HEK293 (cell line): ENCODE data around the gene TBX4.

Experiments used
- CTCF ChIA-PET: fragments of 350-600 bp; formaldehyde crosslinking; extraction: SDS; loops from one replicate; lab custom pipeline; 2021; ENCODE audit warnings: antibody characterized with exemption; lab: Yijun Ruan, JAX
- POLR2A ChIA-PET: fragments of 300-600 bp; formaldehyde crosslinking; extraction: SDS; loops from one replicate; lab custom pipeline; 2020; ENCODE audit warnings: antibody characterized with exemption, inconsistent platforms; lab: Yijun Ruan, JAX
- H3K27ac ChIP-seq: fragments of 200-500 bp; sonication (Bioruptor generic); 2 replicates; pipeline ENCODE4 v1.5.1; 2014; ENCODE audit warnings: low read depth, low read length, control low read depth, inconsistent platforms; ENCODE audit errors: extremely low read depth
- H3K36me3 ChIP-seq, 2 experiments: fragments of 200-500 bp in 1 of 2; sonication (Bioruptor generic) in 1 of 2; 1 replicate in 1 of 2; 2 replicates in 1 of 2; pipeline ENCODE4 v1.5.1; 2014 to 2017; ENCODE audit warnings: inconsistent platforms in 2 of 2, low read length in 2 of 2; ENCODE audit not compliant: control insufficient read depth in 2 of 2, insufficient read depth in 1 of 2
- H3K4me1 ChIP-seq: fragments of 200-500 bp; sonication (Bioruptor generic); 2 replicates; pipeline ENCODE4 v1.5.1; 2014; ENCODE audit warnings: mild to moderate bottlenecking, low read length, inconsistent platforms; ENCODE audit not compliant: control insufficient read depth, insufficient read depth
- H3K4me3 ChIP-seq: 2 replicates; pipeline ENCODE4 v1.5.1; 2011; ENCODE audit warnings: low read depth, mild to moderate bottlenecking, control low read depth, low read length, moderate library complexity
- H3K9me3 ChIP-seq: fragments of 200-500 bp; sonication (Bioruptor generic); 2 replicates; pipeline ENCODE4 v1.5.1; 2014; ENCODE audit warnings: low read depth, low read length, inconsistent platforms; ENCODE audit not compliant: control insufficient read depth, insufficient read depth
- GLIS2 ChIP-seq: fragments of 450-650 bp; formaldehyde crosslinking; IDR thresholded peaks from 2 replicates; pipeline ENCODE4 v1.5.1; 2016; ENCODE audit warnings: missing biosample characterization, missing genetic modification characterization
- MYNN ChIP-seq: fragments of 450-650 bp; formaldehyde crosslinking; IDR thresholded peaks from 2 replicates; pipeline ENCODE4 v1.5.1; 2016; ENCODE audit warnings: missing biosample characterization, missing genetic modification characterization, borderline replicate concordance
- OVOL3 ChIP-seq: fragments of 450-650 bp; formaldehyde crosslinking; IDR thresholded peaks from 2 replicates; pipeline ENCODE4 v1.5.1; 2016; ENCODE audit warnings: missing biosample characterization, missing genetic modification characterization
- TRIM28 ChIP-seq: IDR thresholded peaks from 2 replicates; pipeline ENCODE4 v1.6.1; 2011; ENCODE audit warnings: low read length, control low read depth, borderline replicate concordance
- ZEB2 ChIP-seq: fragments of 450-650 bp; formaldehyde crosslinking; IDR thresholded peaks from 2 replicates; pipeline ENCODE4 v1.5.1; 2016; ENCODE audit warnings: missing biosample characterization, missing genetic modification characterization
- ZFP3 ChIP-seq: fragments of 450-650 bp; formaldehyde crosslinking; IDR thresholded peaks from 2 replicates; pipeline ENCODE4 v1.5.1; 2016; ENCODE audit warnings: low read depth, missing biosample characterization, missing genetic modification characterization
- ZNF112 ChIP-seq: fragments of 450-650 bp; formaldehyde crosslinking; IDR thresholded peaks from 2 replicates; pipeline ENCODE4 v1.5.0; 2017; ENCODE audit warnings: missing biosample characterization, missing genetic modification characterization
- ZNF140 ChIP-seq: fragments of 450-650 bp; formaldehyde crosslinking; IDR thresholded peaks from 2 replicates; pipeline ENCODE4 v1.5.1; 2016; ENCODE audit warnings: missing biosample characterization, missing genetic modification characterization
- ZNF311 ChIP-seq: fragments of 450-650 bp; formaldehyde crosslinking; IDR thresholded peaks from 2 replicates; pipeline ENCODE4 v1.5.1; 2017; ENCODE audit warnings: missing biosample characterization, missing genetic modification characterization, borderline replicate concordance
- ZNF391 ChIP-seq: fragments of 450-650 bp; formaldehyde crosslinking; IDR thresholded peaks from 2 replicates; pipeline ENCODE4 v1.5.1; 2016; ENCODE audit warnings: low read depth, missing biosample characterization, missing genetic modification characterization, borderline replicate concordance
- ZNF404 ChIP-seq: fragments of 450-650 bp; formaldehyde crosslinking; IDR thresholded peaks from 2 replicates; pipeline ENCODE4 v1.5.1; 2017; ENCODE audit warnings: missing biosample characterization, missing genetic modification characterization
- ZNF555 ChIP-seq: fragments of 450-650 bp; formaldehyde crosslinking; conservative IDR thresholded peaks from 2 replicates; pipeline ENCODE4 v1.5.1; 2017; ENCODE audit warnings: missing biosample characterization, mild to moderate bottlenecking, missing genetic modification characterization, inconsistent platforms
- ZNF777 ChIP-seq: fragments of 450-650 bp; formaldehyde crosslinking; IDR thresholded peaks from 2 replicates; pipeline ENCODE4 v1.5.1; 2017; ENCODE audit warnings: missing biosample characterization, missing genetic modification characterization, borderline replicate concordance
- ZNF792 ChIP-seq: fragments of 450-650 bp; formaldehyde crosslinking; IDR thresholded peaks from 2 replicates; pipeline ENCODE4 v1.5.1; 2016; ENCODE audit warnings: missing biosample characterization, missing genetic modification characterization
- TF ChIP-seq, protein P1 (sequence below): fragments of 450-650 bp; formaldehyde crosslinking; IDR thresholded peaks from 2 replicates; pipeline ENCODE4 v1.5.1; 2016; ENCODE audit warnings: missing biosample characterization, missing genetic modification characterization
- TF ChIP-seq, protein P2 (sequence below): fragments of 450-650 bp; formaldehyde crosslinking; IDR thresholded peaks from 2 replicates; pipeline ENCODE4 v1.5.1; 2016; ENCODE audit warnings: missing biosample characterization, missing genetic modification characterization
- TF ChIP-seq, protein P3 (sequence below): fragments of 450-650 bp; formaldehyde crosslinking; IDR thresholded peaks from 2 replicates; pipeline ENCODE4 v1.5.1; 2016; ENCODE audit warnings: missing biosample characterization, missing genetic modification characterization
- TF ChIP-seq, protein P4 (sequence below): fragments of 450-650 bp; formaldehyde crosslinking; IDR thresholded peaks from 2 replicates; pipeline ENCODE4; 2016; ENCODE audit warnings: missing biosample characterization, missing genetic modification characterization
- TF ChIP-seq, protein P5 (sequence below): fragments of 450-650 bp; formaldehyde crosslinking; IDR thresholded peaks from 2 replicates; pipeline ENCODE4 v1.5.1; 2017; ENCODE audit warnings: missing biosample characterization, missing genetic modification characterization
- TF ChIP-seq, protein P6 (sequence below): fragments of 450-650 bp; IDR thresholded peaks from 2 replicates; pipeline ENCODE4 v1.5.1; 2018; ENCODE audit warnings: missing biosample characterization, missing genetic modification characterization

Gene TBX4

DNA sequence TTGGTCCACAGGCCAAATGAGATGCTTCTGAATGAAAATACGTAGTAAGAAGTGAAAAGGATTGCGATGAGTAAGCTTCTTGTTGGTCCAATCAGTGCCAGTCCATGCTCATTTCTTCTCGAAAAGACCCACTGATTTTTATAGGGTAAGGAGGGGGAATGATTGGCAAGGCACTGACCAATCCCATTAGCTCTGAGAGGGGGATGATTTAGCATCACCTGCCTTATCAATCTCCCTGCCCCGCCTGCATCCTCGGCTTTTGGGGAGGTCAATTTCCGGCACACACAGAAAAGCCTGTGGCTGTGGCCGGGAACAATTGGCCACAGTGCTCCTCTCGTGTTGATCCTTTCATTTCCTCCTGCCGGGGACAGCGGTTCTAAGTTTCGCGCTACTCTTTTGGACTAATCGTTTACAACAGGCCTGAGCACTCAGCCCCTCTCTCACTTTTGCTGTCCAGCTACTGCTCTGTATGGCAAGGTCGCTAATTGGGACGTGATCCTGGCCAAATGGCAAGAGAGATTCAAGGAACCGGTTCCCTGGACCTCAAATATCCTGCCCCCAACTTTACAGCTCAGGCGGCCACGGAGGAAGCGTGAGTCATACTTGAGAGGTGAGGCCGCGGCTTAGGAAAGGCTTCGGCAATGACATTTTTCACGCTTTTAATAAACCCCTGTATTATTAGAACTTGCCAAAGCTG is 43.1 kb downstream of the TBX4 start:
- POLR2A ChIA-PET: interaction anchor here (0.6 to 1.7 kb wide), 3 partner anchors 9 to 43 kb away, joined by 4 to 7 read pairs (median 4); no protein-coding TSS in a partner anchor
- no peaks in the 10 kb centered on the region for H3K9me3 ChIP-seq
- no peak for TF ChIP-seq ZNF140 (tag by site-specific recombination)
- 0 out of 2 replicates have a peak, but pooled peaks have one; percentile 16 for TF ChIP-seq TRIM28
- TF ChIP-seq, all 188 proteins: peak for 1
- H3K4me1 ChIP-seq: peaks cover 9% of the 10 kb centered on the region
- H3K4me3 ChIP-seq: no peak overlapping the region
- no peak overlapping the region for H3K27ac ChIP-seq
- CTCF ChIA-PET: interaction anchor here (0.6 to 1.9 kb wide), 4 partner anchors 27 to 83 kb away, joined by 3 to 5 read pairs (median 4); no protein-coding TSS in a partner anchor
- H3K36me3 ChIP-seq: no peaks in the 10 kb centered on the region

DNA sequence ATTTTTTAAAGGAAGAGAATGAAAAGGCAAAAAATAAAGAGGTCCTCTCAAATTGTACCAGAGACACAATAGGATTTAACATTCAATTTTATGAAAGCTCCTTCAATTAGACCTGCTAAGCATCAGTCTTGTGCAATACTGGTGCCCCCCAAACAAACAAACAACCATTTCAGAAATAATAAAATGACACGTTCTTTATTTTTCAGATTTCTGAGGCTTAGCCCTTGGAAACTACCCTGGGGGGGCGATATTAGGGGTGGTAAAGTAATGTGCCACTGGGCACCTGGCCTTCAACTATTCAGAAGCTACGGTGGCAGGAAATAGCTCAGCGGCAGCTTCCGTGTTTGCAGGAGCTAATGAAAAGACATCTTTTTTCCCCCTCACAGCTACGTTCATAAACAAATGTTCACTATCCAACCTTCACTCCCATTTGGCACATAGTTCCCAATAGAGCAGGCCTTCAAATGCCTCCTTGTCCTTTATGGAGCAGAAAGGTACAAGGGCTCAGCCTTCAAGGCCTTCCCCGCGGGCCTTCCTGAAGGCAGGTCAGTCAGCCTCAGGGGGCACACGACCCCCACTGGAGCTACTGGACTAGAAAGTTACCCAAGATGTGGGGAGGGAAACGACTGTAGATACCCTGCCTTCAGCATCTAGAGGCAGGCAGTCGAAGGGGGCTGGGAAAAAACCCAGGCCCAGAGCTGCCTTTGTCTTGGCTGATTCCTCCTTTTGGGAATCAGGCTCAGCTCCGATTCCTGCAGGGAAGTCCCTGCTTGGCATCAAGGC is 44.1 kb downstream of the TBX4 start:
- CTCF ChIA-PET: interaction anchor here (1.9 to 2.1 kb wide), 2 partner anchors 84 to 87 kb away, joined by 5 to 6 read pairs; no protein-coding TSS in a partner anchor
- Histone ChIP-seq H3K4me1 (peaks cover 9% of the 10 kb centered on the region), H3K9me3 (no peaks in the 10 kb centered on the region), H3K27ac (no peak overlapping the region), H3K4me3 (no peak overlapping the region), H3K36me3 (no peaks in the 10 kb centered on the region)
- no peak for TF ChIP-seq ZNF391
- TF ChIP-seq OVOL3 (tag by site-specific recombination): no peak
- no peak for TF ChIP-seq ZNF555 (tag by site-specific recombination)
- TF ChIP-seq ZNF311 (tag by site-specific recombination): no peak
- TF ChIP-seq ZEB2: no peak
- TF ChIP-seq ZNF404 (tag by site-specific recombination): no peak
- no peak for TF ChIP-seq ZNF112
- TF ChIP-seq GLIS2 (tag by site-specific recombination): no peak
- TF ChIP-seq ZNF792 (tag by site-specific recombination): no peak
- TF ChIP-seq ZFP3 (tag by site-specific recombination): no peak
- TF ChIP-seq, protein P1, sequence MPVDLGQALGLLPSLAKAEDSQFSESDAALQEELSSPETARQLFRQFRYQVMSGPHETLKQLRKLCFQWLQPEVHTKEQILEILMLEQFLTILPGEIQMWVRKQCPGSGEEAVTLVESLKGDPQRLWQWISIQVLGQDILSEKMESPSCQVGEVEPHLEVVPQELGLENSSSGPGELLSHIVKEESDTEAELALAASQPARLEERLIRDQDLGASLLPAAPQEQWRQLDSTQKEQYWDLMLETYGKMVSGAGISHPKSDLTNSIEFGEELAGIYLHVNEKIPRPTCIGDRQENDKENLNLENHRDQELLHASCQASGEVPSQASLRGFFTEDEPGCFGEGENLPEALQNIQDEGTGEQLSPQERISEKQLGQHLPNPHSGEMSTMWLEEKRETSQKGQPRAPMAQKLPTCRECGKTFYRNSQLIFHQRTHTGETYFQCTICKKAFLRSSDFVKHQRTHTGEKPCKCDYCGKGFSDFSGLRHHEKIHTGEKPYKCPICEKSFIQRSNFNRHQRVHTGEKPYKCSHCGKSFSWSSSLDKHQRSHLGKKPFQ (tag by site-specific recombination): no peak
- no peak for TF ChIP-seq MYNN (tag by site-specific recombination)
- TF ChIP-seq, protein P2, sequence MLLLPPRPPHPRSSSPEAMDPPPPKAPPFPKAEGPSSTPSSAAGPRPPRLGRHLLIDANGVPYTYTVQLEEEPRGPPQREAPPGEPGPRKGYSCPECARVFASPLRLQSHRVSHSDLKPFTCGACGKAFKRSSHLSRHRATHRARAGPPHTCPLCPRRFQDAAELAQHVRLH: no peak
- TF ChIP-seq, protein P3, sequence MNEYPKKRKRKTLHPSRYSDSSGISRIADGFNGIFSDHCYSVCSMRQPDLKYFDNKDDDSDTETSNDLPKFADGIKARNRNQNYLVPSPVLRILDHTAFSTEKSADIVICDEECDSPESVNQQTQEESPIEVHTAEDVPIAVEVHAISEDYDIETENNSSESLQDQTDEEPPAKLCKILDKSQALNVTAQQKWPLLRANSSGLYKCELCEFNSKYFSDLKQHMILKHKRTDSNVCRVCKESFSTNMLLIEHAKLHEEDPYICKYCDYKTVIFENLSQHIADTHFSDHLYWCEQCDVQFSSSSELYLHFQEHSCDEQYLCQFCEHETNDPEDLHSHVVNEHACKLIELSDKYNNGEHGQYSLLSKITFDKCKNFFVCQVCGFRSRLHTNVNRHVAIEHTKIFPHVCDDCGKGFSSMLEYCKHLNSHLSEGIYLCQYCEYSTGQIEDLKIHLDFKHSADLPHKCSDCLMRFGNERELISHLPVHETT: no peak
- TF ChIP-seq ZNF777: no peak
- TF ChIP-seq, protein P4, sequence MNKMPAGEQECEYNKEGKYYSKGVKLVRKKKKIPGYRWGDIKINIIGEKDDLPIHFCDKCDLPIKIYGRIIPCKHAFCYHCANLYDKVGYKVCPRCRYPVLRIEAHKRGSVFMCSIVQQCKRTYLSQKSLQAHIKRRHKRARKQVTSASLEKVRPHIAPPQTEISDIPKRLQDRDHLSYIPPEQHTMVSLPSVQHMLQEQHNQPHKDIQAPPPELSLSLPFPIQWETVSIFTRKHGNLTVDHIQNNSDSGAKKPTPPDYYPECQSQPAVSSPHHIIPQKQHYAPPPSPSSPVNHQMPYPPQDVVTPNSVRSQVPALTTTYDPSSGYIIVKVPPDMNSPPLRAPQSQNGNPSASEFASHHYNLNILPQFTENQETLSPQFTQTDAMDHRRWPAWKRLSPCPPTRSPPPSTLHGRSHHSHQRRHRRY (tag by site-specific recombination): no peak
- TF ChIP-seq, protein P5, sequence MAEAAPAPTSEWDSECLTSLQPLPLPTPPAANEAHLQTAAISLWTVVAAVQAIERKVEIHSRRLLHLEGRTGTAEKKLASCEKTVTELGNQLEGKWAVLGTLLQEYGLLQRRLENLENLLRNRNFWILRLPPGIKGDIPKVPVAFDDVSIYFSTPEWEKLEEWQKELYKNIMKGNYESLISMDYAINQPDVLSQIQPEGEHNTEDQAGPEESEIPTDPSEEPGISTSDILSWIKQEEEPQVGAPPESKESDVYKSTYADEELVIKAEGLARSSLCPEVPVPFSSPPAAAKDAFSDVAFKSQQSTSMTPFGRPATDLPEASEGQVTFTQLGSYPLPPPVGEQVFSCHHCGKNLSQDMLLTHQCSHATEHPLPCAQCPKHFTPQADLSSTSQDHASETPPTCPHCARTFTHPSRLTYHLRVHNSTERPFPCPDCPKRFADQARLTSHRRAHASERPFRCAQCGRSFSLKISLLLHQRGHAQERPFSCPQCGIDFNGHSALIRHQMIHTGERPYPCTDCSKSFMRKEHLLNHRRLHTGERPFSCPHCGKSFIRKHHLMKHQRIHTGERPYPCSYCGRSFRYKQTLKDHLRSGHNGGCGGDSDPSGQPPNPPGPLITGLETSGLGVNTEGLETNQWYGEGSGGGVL (tag by site-specific recombination): no peak
- TF ChIP-seq, protein P6, sequence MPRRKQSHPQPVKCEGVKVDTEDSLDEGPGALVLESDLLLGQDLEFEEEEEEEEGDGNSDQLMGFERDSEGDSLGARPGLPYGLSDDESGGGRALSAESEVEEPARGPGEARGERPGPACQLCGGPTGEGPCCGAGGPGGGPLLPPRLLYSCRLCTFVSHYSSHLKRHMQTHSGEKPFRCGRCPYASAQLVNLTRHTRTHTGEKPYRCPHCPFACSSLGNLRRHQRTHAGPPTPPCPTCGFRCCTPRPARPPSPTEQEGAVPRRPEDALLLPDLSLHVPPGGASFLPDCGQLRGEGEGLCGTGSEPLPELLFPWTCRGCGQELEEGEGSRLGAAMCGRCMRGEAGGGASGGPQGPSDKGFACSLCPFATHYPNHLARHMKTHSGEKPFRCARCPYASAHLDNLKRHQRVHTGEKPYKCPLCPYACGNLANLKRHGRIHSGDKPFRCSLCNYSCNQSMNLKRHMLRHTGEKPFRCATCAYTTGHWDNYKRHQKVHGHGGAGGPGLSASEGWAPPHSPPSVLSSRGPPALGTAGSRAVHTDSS (tag by site-specific recombination): no peak
- POLR2A ChIA-PET: no interaction called here
